ENCODE measurements around the gene DSP.

DSP gene

GRCh38 chr6:7604003-7604402, 62.5 kb downstream of the DSP start:
- no peaks in the 10 kb centered on the region for H3K4me1 ChIP-seq (ENCODE audit: control extremely low read depth in 1 of 4, control insufficient read depth in 4 of 4, insufficient read depth in 4 of 4, low read length in 3 of 4)
- ChIA-PET POLR2A (no interaction called here), CTCF (interaction anchor here (0.9 to 1.2 kb wide), 2 partner anchors 24 to 179 kb away, joined by 3 to 4 read pairs; no protein-coding TSS in a partner anchor)
- H3K36me3 ChIP-seq (ENCODE audit: control insufficient read depth in 4 of 4, insufficient read depth in 4 of 4, low read length in 3 of 4), result peaks cover 38 to 81% (median 57%) of the 10 kb centered on the region in 4 experiments
- no peak overlapping the region for H3K27ac ChIP-seq (ENCODE audit: insufficient read depth in 1 of 2, low read depth in 1 of 2, low read length in 2 of 2, poor library complexity in 1 of 2, severe bottlenecking in 2 of 2)
- 75% methylated on average over 4 of the region's 4 CpGs for WGBS (ENCODE audit: insufficient coverage)
- H3K27me3 ChIP-seq (replicated peaks in 2 of 5; ENCODE audit: control insufficient read depth in 4 of 5, insufficient read depth in 5 of 5, low read length in 4 of 5), result no peaks in the 10 kb centered on the region
- DNase-seq, result no peak
- H3K4me3 ChIP-seq (ENCODE audit: control insufficient read depth in 1 of 7, extremely low read depth in 1 of 7, insufficient read depth in 4 of 7, low read depth in 2 of 7, low read length in 6 of 7), result no peak overlapping the region
- no peaks in the 10 kb centered on the region for H3K9me3 ChIP-seq (ENCODE audit: control extremely low read depth in 1 of 5, control insufficient read depth in 4 of 5, insufficient read depth in 2 of 5, low read depth in 1 of 5, low read length in 4 of 5)

GRCh38 chr6:7604506-7604905, 63.0 kb downstream of the DSP start:
- Histone ChIP-seq H3K4me1 (ENCODE audit: control extremely low read depth in 1 of 4, control insufficient read depth in 4 of 4, insufficient read depth in 4 of 4, low read length in 3 of 4) (no peaks in the 10 kb centered on the region), H3K4me3 (ENCODE audit: control insufficient read depth in 1 of 7, extremely low read depth in 1 of 7, insufficient read depth in 4 of 7, low read depth in 2 of 7, low read length in 6 of 7) (no peak overlapping the region), H3K36me3 (ENCODE audit: control insufficient read depth in 4 of 4, insufficient read depth in 4 of 4, low read length in 3 of 4) (peaks cover 38 to 82% (median 58%) of the 10 kb centered on the region in 4 experiments), H3K27ac (ENCODE audit: insufficient read depth in 1 of 2, low read depth in 1 of 2, low read length in 2 of 2, poor library complexity in 1 of 2, severe bottlenecking in 2 of 2) (no peak overlapping the region), H3K9me3 (ENCODE audit: control extremely low read depth in 1 of 5, control insufficient read depth in 4 of 5, insufficient read depth in 2 of 5, low read depth in 1 of 5, low read length in 4 of 5) (no peaks in the 10 kb centered on the region), H3K27me3 (replicated peaks in 2 of 5; ENCODE audit: control insufficient read depth in 4 of 5, insufficient read depth in 5 of 5, low read length in 4 of 5) (no peaks in the 10 kb centered on the region)
- POLR2A ChIA-PET, result no interaction called here
- 100% methylated on average over 1 of the region's 2 CpGs for WGBS (ENCODE audit: insufficient coverage)
- no peak for DNase-seq
- CTCF ChIA-PET, result interaction anchor here (0.9 to 1.2 kb wide), 2 partner anchors 25 to 179 kb away, joined by 3 to 4 read pairs; no protein-coding TSS in a partner anchor

DNA sequence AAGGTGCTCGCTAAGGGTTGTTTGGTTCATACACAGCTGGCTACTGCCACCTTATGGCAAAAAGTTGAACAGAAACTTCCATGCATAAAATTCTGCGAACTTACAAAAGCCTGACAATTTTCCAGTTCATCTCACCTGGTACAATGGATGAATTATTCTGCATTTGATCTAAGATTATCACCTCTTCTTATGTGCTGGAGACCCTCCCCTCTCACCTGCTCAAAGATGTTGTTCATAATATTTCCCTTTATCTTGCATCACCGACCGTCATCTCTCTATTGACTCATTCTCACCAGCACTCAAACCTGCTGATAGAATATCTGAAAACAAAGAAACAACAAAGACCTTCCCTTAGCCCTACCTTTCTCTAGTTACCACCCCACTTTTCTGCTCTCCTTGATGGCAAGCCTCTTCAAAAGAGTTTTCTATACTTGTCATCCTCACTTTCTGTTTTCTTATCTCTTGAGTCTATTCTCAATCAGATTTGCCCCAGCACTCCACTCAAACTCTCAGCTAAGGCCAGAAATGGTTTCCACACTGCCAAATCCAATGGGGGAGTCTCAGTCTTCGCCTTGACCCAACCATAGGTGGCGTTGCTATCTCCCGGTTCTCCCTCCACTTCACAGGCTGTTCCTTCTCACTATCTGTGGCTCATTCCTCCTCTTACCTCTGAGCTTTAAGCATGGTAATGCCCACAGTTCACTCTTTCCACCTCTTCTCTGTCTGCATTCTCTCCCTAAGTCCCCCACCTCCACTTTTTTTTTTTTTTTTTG, 74.3 kb downstream of the DSP start:
- H3K27me3 ChIP-seq (replicated peaks in 2 of 5; ENCODE audit: control insufficient read depth in 4 of 5, insufficient read depth in 5 of 5, low read length in 4 of 5), result no peaks in the 10 kb centered on the region
- H3K27ac ChIP-seq (ENCODE audit: insufficient read depth in 1 of 2, low read depth in 1 of 2, low read length in 2 of 2, poor library complexity in 1 of 2, severe bottlenecking in 2 of 2), result no peak overlapping the region
- WGBS (ENCODE audit: insufficient coverage), result 31% methylated on average over 7 of the region's 7 CpGs
- ChIA-PET CTCF (interaction anchor here (0.6 to 3.3 kb wide), 14 partner anchors 9 to 934 kb away, joined by 3 to 32 read pairs (median 3); partner anchors contain the start of gene SNRNP48), POLR2A (no interaction called here)
- peak; percentile 58 to 76 (median 68) for DNase-seq
- H3K4me1 ChIP-seq (ENCODE audit: control extremely low read depth in 1 of 4, control insufficient read depth in 4 of 4, insufficient read depth in 4 of 4, low read length in 3 of 4), result peaks cover 2 to 21% (median 18%) of the 10 kb centered on the region in 4 experiments
- H3K4me3 ChIP-seq (ENCODE audit: control insufficient read depth in 1 of 7, extremely low read depth in 1 of 7, insufficient read depth in 4 of 7, low read depth in 2 of 7, low read length in 6 of 7), result peak overlapping the region in 1 of 7 experiments; percentile 64
- no peaks in the 10 kb centered on the region for H3K9me3 ChIP-seq (ENCODE audit: control extremely low read depth in 1 of 5, control insufficient read depth in 4 of 5, insufficient read depth in 2 of 5, low read depth in 1 of 5, low read length in 4 of 5)
- H3K36me3 ChIP-seq (ENCODE audit: control insufficient read depth in 4 of 4, insufficient read depth in 4 of 4, low read length in 3 of 4), result peaks cover 0 to 15% (median 12%) of the 10 kb centered on the region in 4 experiments

DNA sequence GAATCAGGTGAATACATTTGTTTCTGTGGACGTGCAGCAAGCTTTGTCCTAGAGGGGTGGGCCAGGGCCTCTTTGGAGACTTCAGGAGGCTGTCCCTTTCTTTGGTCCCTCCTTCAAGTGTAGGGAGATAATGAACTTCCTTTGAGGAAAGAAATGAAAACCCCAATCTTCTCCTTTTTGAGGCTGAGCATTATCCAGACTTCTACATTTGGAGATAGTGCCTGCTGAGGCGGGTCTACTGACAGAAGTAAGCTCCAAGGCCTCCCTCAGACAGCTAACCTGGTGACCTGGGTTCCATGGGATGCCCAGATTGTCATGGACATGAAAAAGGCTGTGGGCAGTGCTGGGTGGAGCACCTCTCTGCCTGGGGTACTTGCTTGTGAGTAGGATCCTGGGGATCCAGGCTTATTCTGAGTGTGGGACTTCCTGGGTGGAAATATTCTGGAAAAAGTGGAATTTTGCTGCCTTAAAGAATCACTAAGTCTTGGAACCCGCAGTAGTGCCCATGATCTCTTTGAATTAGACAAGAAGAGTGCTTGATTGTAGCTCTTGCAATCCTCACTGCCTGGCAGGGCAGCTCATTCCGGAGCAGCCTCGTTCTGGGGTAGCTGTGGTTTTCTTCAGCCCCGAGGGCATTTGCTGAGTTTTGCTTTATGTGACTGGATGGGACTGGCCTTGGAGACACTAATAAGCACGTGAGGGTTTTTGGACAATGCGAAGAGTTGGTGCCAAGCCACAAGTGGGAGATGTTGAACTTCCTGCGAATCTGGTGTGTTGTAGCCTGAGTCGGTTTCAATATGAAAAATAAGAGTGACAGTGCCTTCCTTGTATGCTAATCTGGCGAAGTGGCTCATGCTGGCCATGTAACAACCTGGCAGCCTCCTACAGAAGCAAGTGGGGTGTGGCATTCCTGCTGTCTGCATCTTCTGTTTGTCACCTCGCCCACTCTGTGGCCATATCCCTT, 76.6 kb downstream of the DSP start:
- no peaks in the 10 kb centered on the region for H3K9me3 ChIP-seq (ENCODE audit: control extremely low read depth in 1 of 5, control insufficient read depth in 4 of 5, insufficient read depth in 2 of 5, low read depth in 1 of 5, low read length in 4 of 5)
- POLR2A ChIA-PET, result interaction anchor here (0.8 kb wide), 1 partner anchor 440 kb away, joined by 3 read pairs; no protein-coding TSS in a partner anchor
- H3K27ac ChIP-seq (ENCODE audit: insufficient read depth in 1 of 2, low read depth in 1 of 2, low read length in 2 of 2, poor library complexity in 1 of 2, severe bottlenecking in 2 of 2), result peak overlapping the region in 1 of 2 experiments; percentile 3
- H3K27me3 ChIP-seq (replicated peaks in 2 of 5; ENCODE audit: control insufficient read depth in 4 of 5, insufficient read depth in 5 of 5, low read length in 4 of 5), result no peaks in the 10 kb centered on the region
- peak overlapping the region in 4 of 7 experiments; percentile 27 to 70 (median 48) for H3K4me3 ChIP-seq (ENCODE audit: control insufficient read depth in 1 of 7, extremely low read depth in 1 of 7, insufficient read depth in 4 of 7, low read depth in 2 of 7, low read length in 6 of 7)
- CTCF ChIA-PET, result interaction anchor here (1.1 to 1.7 kb wide), 10 partner anchors 13 to 1062 kb away, joined by 3 to 6 read pairs (median 3); no protein-coding TSS in a partner anchor
- 16% methylated on average over 10 of the region's 12 CpGs for WGBS (ENCODE audit: insufficient coverage)
- peak; percentile 73 to 93 (median 90) for DNase-seq
- H3K4me1 ChIP-seq (ENCODE audit: control extremely low read depth in 1 of 4, control insufficient read depth in 4 of 4, insufficient read depth in 4 of 4, low read length in 3 of 4), result peaks cover 2 to 21% (median 18%) of the 10 kb centered on the region in 4 experiments
- peaks cover 0 to 5% (median 2%) of the 10 kb centered on the region in 4 experiments for H3K36me3 ChIP-seq (ENCODE audit: control insufficient read depth in 4 of 4, insufficient read depth in 4 of 4, low read length in 3 of 4)

DNA sequence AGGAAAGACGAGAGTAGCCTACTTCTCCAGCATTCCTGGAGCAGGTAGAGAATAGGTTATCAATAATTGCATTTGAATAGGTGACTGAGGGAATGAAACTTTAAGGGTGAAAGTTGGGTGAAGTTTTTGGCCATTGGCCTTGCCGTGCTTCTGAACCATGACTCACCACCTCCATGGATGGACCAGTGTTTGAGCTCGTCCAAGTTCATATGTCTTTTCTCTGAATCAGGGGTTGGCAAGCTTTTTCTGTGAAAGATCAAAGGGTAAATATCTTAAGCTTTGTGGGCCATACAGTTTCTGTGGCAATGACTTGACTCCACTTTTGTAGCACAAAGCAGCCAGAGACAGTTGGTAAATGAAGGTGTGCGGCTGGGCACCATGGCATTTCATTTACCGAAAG, 80.3 kb downstream of the DSP start:
- Histone ChIP-seq H3K4me1 (ENCODE audit: control extremely low read depth in 1 of 4, control insufficient read depth in 4 of 4, insufficient read depth in 4 of 4, low read length in 3 of 4) (peaks cover 0 to 17% (median 14%) of the 10 kb centered on the region in 4 experiments), H3K36me3 (ENCODE audit: control insufficient read depth in 4 of 4, insufficient read depth in 4 of 4, low read length in 3 of 4) (no peaks in the 10 kb centered on the region), H3K27me3 (replicated peaks in 2 of 5; ENCODE audit: control insufficient read depth in 4 of 5, insufficient read depth in 5 of 5, low read length in 4 of 5) (no peaks in the 10 kb centered on the region), H3K9me3 (ENCODE audit: control extremely low read depth in 1 of 5, control insufficient read depth in 4 of 5, insufficient read depth in 2 of 5, low read depth in 1 of 5, low read length in 4 of 5) (no peaks in the 10 kb centered on the region), H3K27ac (ENCODE audit: insufficient read depth in 1 of 2, low read depth in 1 of 2, low read length in 2 of 2, poor library complexity in 1 of 2, severe bottlenecking in 2 of 2) (no peak overlapping the region), H3K4me3 (ENCODE audit: control insufficient read depth in 1 of 7, extremely low read depth in 1 of 7, insufficient read depth in 4 of 7, low read depth in 2 of 7, low read length in 6 of 7) (no peak overlapping the region)
- 100% methylated on average over 2 of the region's 5 CpGs for WGBS (ENCODE audit: insufficient coverage)
- ChIA-PET POLR2A (no interaction called here), CTCF (interaction anchor here (0.8 to 1.7 kb wide), 3 partner anchors 9 to 329 kb away, joined by 3 to 5 read pairs (median 4); no protein-coding TSS in a partner anchor)
- no peak for DNase-seq

DNA sequence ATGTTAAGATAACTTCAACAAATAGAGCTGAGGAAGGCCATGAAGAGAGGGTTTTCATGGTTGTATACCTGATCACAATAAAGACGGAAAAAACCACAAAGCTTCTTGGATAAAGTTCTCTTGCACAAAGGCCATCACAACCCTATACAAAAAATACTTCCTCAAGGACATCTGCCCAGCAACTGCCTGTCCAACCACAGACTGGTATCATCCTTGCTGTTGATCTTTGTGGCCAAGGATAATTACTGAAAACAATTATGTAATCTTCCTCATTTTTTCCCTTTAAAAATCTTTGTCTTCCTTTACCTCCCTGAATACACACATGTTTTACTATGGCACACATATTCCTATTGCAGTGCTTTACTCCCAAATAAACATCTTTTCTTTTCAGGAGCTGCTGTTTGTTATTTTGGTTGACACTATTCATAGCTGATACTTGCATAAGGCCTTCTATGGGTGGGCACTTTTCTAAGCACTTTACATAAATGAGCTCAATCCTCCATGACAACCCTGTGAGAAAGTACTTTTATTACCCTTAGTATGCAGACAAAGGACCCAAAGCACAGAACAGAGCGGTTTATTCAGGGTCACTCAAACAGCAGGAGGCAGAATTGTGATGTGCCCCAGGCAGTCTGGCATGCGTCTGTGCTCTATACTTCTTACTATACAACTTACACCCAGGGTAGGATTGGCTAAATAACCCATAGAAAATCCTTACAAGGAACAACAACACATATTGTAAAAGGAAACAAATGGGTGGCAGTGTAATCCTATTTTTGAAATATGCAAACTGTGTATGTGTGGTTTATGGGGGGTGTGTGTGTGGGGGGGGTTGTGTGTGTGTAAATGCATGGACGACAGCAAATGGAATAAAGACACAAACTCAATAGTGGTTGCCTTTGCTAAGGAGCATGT, 83.6 kb downstream of the DSP start:
- peak in 2 of 3 donors; percentile 40 to 56 for DNase-seq
- Histone ChIP-seq H3K4me3 (ENCODE audit: control insufficient read depth in 1 of 7, extremely low read depth in 1 of 7, insufficient read depth in 4 of 7, low read depth in 2 of 7, low read length in 6 of 7) (no peak overlapping the region), H3K27me3 (replicated peaks in 2 of 5; ENCODE audit: control insufficient read depth in 4 of 5, insufficient read depth in 5 of 5, low read length in 4 of 5) (peaks cover 0 to 3% (median 0%) of the 10 kb centered on the region in 5 experiments), H3K36me3 (ENCODE audit: control insufficient read depth in 4 of 4, insufficient read depth in 4 of 4, low read length in 3 of 4) (no peaks in the 10 kb centered on the region), H3K27ac (ENCODE audit: insufficient read depth in 1 of 2, low read depth in 1 of 2, low read length in 2 of 2, poor library complexity in 1 of 2, severe bottlenecking in 2 of 2) (no peak overlapping the region), H3K4me1 (ENCODE audit: control extremely low read depth in 1 of 4, control insufficient read depth in 4 of 4, insufficient read depth in 4 of 4, low read length in 3 of 4) (no peaks in the 10 kb centered on the region), H3K9me3 (ENCODE audit: control extremely low read depth in 1 of 5, control insufficient read depth in 4 of 5, insufficient read depth in 2 of 5, low read depth in 1 of 5, low read length in 4 of 5) (no peaks in the 10 kb centered on the region)
- ChIA-PET CTCF (interaction anchor here (1.4 kb wide), 1 partner anchor 349 kb away, joined by 3 read pairs; no protein-coding TSS in a partner anchor), POLR2A (no interaction called here)
- WGBS (ENCODE audit: insufficient coverage), result 83% methylated on average over 2 of the region's 4 CpGs
